WTC11 (cell line): ENCODE results near the gene TANC1. TPM values are rescaled to one million over a fixed set of nuclear protein-coding genes. Genes with fewer than 3 reads are reported as not detected.

Experiments
- ATAC-seq: fragments of 200-7000 bp; cut with Tn5 transposase; 2 replicates; pipeline ENCODE4 v1.10.0; 2021; ENCODE audit warnings: mild to moderate bottlenecking, moderate library complexity
- CTCF ChIA-PET: fragments of 300-600 bp; sonication (Branson Sonifier 250); formaldehyde crosslinking; loops from one replicate; lab custom pipeline; 2021; ENCODE audit warnings: antibody characterized with exemption; lab: Charles Lee
- POLR2A ChIA-PET: fragments of 350-600 bp; sonication (Branson Sonifier 250); formaldehyde crosslinking; loops from one replicate; lab custom pipeline; 2021; ENCODE audit warnings: antibody characterized with exemption; lab: Charles Lee
- DNase-seq: peaks from one replicate; pipeline ENCODE4 v3.0.0; 2021; ENCODE audit warnings: low spot score
- H3K27ac Mint-ChIP-seq: 2 replicates; pipeline ENCODE4 v1.8.0; 2021; ENCODE audit warnings: mixed read lengths
- H3K27me3 Mint-ChIP-seq: 2 replicates; pipeline ENCODE4 v1.8.0; 2021; ENCODE audit warnings: low read depth, mild to moderate bottlenecking, moderate library complexity, mixed read lengths
- H3K36me3 Mint-ChIP-seq: 2 replicates; pipeline ENCODE4 v1.8.0; 2021; ENCODE audit warnings: mixed read lengths
- H3K4me1 Mint-ChIP-seq: 2 replicates; pipeline ENCODE4 v1.8.0; 2022; ENCODE audit warnings: mixed read lengths
- H3K4me3 Mint-ChIP-seq: 2 replicates; pipeline ENCODE4 v1.8.0; 2021; ENCODE audit warnings: mild to moderate bottlenecking, moderate library complexity, mixed read lengths
- H3K9me3 Mint-ChIP-seq: 2 replicates; pipeline ENCODE4 v1.8.0; 2021; ENCODE audit warnings: mixed read lengths
- CBFB ChIP-seq: sonication (generic); formaldehyde crosslinking; IDR thresholded peaks from 2 replicates; pipeline ENCODE4 v1.8.1; 2022; ENCODE audit warnings: mild to moderate bottlenecking, low read depth, missing genetic modification reagents
- FOXK1 ChIP-seq: sonication (generic); formaldehyde crosslinking; IDR thresholded peaks from 2 replicates; pipeline ENCODE4 v1.8.0; 2022; ENCODE audit warnings: mild to moderate bottlenecking, moderate library complexity, missing genetic modification reagents
- GRHL2 ChIP-seq: fragments of 250-450 bp; sonication (Bioruptor Pico); IDR thresholded peaks from 2 replicates; pipeline ENCODE4 v1.8.0; 2022; ENCODE audit warnings: mild to moderate bottlenecking, moderate library complexity; ENCODE audit not compliant: insufficient replicate concordance, severe bottlenecking
- JUN ChIP-seq: sonication (generic); formaldehyde crosslinking; IDR thresholded peaks from 2 replicates; pipeline ENCODE4 v1.8.0; 2023; ENCODE audit warnings: mild to moderate bottlenecking, missing genetic modification reagents
- KAT7 ChIP-seq: sonication (generic); formaldehyde crosslinking; IDR thresholded peaks from 2 replicates; pipeline ENCODE4 v1.8.1; 2023; ENCODE audit warnings: missing genetic modification reagents, mild to moderate bottlenecking, borderline replicate concordance
- MYBL2 ChIP-seq: sonication (generic); formaldehyde crosslinking; IDR thresholded peaks from 2 replicates; pipeline ENCODE4 v1.8.1; 2023; ENCODE audit warnings: mild to moderate bottlenecking, moderate library complexity, missing genetic modification reagents
- NR1H2 ChIP-seq: sonication (generic); formaldehyde crosslinking; IDR thresholded peaks from 2 replicates; pipeline ENCODE4 v1.9.0; 2021; ENCODE audit warnings: mild to moderate bottlenecking, moderate library complexity, missing genetic modification reagents
- NR2C2 ChIP-seq: sonication (generic); formaldehyde crosslinking; IDR thresholded peaks from 2 replicates; pipeline ENCODE4 v1.8.0; 2022; ENCODE audit warnings: mild to moderate bottlenecking, missing genetic modification reagents
- NR3C1 ChIP-seq: sonication (generic); formaldehyde crosslinking; conservative IDR thresholded peaks from 2 replicates; pipeline ENCODE4 v1.8.1; 2023; ENCODE audit warnings: low read depth, mild to moderate bottlenecking, missing genetic modification reagents
- RELA ChIP-seq: sonication (generic); formaldehyde crosslinking; IDR thresholded peaks from 2 replicates; pipeline ENCODE4 v1.8.1; 2022; ENCODE audit warnings: missing genetic modification reagents, mild to moderate bottlenecking, borderline replicate concordance
- TEAD1 ChIP-seq: sonication (generic); formaldehyde crosslinking; IDR thresholded peaks from 2 replicates; pipeline ENCODE4 v1.8.0; 2022; ENCODE audit warnings: mild to moderate bottlenecking, missing genetic modification reagents
- TP53 ChIP-seq: sonication (generic); formaldehyde crosslinking; IDR thresholded peaks from 2 replicates; pipeline ENCODE4 v1.8.1; 2023; ENCODE audit warnings: mild to moderate bottlenecking, missing genetic modification reagents
- ZBTB21 ChIP-seq: sonication (generic); formaldehyde crosslinking; IDR thresholded peaks from 2 replicates; pipeline ENCODE4 v1.8.1; 2023; ENCODE audit warnings: mild to moderate bottlenecking, missing genetic modification reagents, borderline replicate concordance
- ZNF138 ChIP-seq: sonication (generic); formaldehyde crosslinking; conservative IDR thresholded peaks from 2 replicates; pipeline ENCODE4 v1.8.1; 2022; ENCODE audit warnings: mild to moderate bottlenecking, moderate library complexity, missing genetic modification reagents
- total RNA-seq: library from RNA; stranded (reverse); gene quantifications from 3 replicates; pipeline ENCODE4 v1.2.3, GENCODE V29; 2021
- TF ChIP-seq, protein P1 (sequence below): sonication (generic); formaldehyde crosslinking; IDR thresholded peaks from 2 replicates; pipeline ENCODE4 v1.8.0; 2022; ENCODE audit warnings: mild to moderate bottlenecking, missing genetic modification reagents
- TF ChIP-seq, protein P2 (sequence below): sonication (generic); formaldehyde crosslinking; conservative IDR thresholded peaks from 2 replicates; pipeline ENCODE4 v1.8.1; 2022; ENCODE audit warnings: mild to moderate bottlenecking, missing genetic modification reagents
- TF ChIP-seq, protein P3 (sequence below): fragments of 250-450 bp; sonication (Bioruptor Pico); IDR thresholded peaks from 2 replicates; pipeline ENCODE4 v1.9.0; 2021; ENCODE audit warnings: mild to moderate bottlenecking
- TF ChIP-seq, protein P4 (sequence below): sonication (generic); formaldehyde crosslinking; IDR thresholded peaks from 2 replicates; pipeline ENCODE4 v1.8.1; 2023; ENCODE audit warnings: mild to moderate bottlenecking, missing genetic modification reagents, borderline replicate concordance
- TF ChIP-seq, protein P5 (sequence below): sonication (generic); formaldehyde crosslinking; IDR thresholded peaks from 2 replicates; pipeline ENCODE4 v1.8.1; 2022; ENCODE audit warnings: mild to moderate bottlenecking, moderate library complexity, missing genetic modification reagents

The TANC1 gene
- total RNA-seq, 1 experiment from 2014 or later: 11.6 TPM

DNA sequence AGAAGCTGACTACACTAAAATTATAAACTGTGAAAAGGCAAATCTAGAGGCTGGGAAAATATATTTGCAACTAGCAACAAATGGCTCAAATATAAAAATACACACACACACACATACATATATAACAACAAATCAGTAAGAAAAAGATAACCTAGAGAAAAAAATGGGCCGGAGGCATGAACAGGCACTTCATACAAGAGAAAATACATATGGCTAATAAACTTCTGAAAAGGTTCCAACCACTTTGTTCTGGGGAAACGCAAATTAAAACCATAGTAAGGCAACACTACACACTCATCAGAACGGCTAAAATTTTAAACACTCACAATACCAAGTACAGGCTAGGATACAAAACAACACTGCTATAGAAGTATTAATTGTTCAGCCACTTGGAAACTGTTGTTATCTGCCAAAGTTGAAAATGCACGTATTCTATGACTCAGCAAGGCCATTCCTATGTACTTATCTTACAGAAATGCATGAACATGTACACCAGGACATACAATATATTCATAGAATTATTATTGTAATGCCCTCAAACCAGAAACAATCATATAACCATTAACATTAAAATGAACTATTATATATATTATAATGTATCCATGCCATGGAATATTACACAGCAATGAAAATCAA, 302.4 kb downstream of the TANC1 start:
- Mint-ChIP-seq H3K9me3 (no peaks in the 10 kb centered on the region), H3K36me3 (peaks cover 4% of the 10 kb centered on the region), H3K27ac (no peak overlapping the region), H3K4me3 (no peak overlapping the region), H3K4me1 (no peaks in the 10 kb centered on the region), H3K27me3 (no peaks in the 10 kb centered on the region)
- no peak for ATAC-seq
- DNase-seq: no peak
- TF ChIP-seq ZBTB21 (CRISPR knock-in tag) (no peak), NR3C1 (CRISPR knock-in tag) (no peak), NR1H2 (CRISPR knock-in tag) (no peak), CBFB (CRISPR knock-in tag) (no peak), GRHL2 (CRISPR knock-in tag) (no peak), ZNF138 (CRISPR knock-in tag) (no peak), TP53 (CRISPR knock-in tag) (no peak), MYBL2 (CRISPR knock-in tag) (no peak)
- TF ChIP-seq, protein P1, sequence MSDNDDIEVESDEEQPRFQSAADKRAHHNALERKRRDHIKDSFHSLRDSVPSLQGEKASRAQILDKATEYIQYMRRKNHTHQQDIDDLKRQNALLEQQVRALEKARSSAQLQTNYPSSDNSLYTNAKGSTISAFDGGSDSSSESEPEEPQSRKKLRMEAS (CRISPR knock-in tag): no peak
- TF ChIP-seq, protein P2, sequence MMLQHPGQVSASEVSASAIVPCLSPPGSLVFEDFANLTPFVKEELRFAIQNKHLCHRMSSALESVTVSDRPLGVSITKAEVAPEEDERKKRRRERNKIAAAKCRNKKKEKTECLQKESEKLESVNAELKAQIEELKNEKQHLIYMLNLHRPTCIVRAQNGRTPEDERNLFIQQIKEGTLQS (CRISPR knock-in tag): no peak
- TF ChIP-seq, protein P3, sequence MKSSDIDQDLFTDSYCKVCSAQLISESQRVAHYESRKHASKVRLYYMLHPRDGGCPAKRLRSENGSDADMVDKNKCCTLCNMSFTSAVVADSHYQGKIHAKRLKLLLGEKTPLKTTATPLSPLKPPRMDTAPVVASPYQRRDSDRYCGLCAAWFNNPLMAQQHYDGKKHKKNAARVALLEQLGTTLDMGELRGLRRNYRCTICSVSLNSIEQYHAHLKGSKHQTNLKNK: no peak
- POLR2A ChIA-PET: no interaction called here
- CTCF ChIA-PET: no interaction called here

DNA sequence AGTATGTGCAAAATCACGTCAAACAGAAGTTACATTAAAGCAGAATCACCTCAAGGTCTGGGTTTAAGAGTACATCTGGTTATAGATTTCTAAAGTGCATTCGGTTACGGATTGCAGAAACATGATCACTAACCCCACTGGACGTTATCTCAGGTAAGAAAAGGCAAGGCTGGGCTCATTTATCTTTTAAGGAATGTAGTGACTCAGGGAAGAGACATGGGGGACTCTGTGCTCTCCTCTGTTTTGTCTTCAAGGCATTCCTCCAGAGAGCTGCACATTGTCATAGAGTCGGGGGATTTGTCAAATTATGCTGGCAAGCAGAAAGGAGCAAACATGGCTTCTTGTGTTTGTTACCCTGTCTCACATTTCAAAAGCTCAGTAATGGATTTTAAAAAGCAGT, 303.7 kb downstream of the TANC1 start:
- Mint-ChIP-seq H3K4me3 (no peak overlapping the region), H3K36me3 (peaks cover 4% of the 10 kb centered on the region), H3K9me3 (no peaks in the 10 kb centered on the region), H3K27me3 (no peaks in the 10 kb centered on the region), H3K4me1 (no peaks in the 10 kb centered on the region), H3K27ac (no peak overlapping the region; the same call in 1 of the 2 replicates)
- DNase-seq (no peak), ATAC-seq (peak; percentile 51)
- TF ChIP-seq JUN (CRISPR knock-in tag) (no peak), TP53 (CRISPR knock-in tag) (no peak), KAT7 (CRISPR knock-in tag) (no peak), ZBTB21 (CRISPR knock-in tag) (no peak), TEAD1 (no peak), FOXK1 (CRISPR knock-in tag) (no peak), NR2C2 (CRISPR knock-in tag) (no peak), RELA (no peak)
- TF ChIP-seq, protein P3: no peak
- TF ChIP-seq, protein P4, sequence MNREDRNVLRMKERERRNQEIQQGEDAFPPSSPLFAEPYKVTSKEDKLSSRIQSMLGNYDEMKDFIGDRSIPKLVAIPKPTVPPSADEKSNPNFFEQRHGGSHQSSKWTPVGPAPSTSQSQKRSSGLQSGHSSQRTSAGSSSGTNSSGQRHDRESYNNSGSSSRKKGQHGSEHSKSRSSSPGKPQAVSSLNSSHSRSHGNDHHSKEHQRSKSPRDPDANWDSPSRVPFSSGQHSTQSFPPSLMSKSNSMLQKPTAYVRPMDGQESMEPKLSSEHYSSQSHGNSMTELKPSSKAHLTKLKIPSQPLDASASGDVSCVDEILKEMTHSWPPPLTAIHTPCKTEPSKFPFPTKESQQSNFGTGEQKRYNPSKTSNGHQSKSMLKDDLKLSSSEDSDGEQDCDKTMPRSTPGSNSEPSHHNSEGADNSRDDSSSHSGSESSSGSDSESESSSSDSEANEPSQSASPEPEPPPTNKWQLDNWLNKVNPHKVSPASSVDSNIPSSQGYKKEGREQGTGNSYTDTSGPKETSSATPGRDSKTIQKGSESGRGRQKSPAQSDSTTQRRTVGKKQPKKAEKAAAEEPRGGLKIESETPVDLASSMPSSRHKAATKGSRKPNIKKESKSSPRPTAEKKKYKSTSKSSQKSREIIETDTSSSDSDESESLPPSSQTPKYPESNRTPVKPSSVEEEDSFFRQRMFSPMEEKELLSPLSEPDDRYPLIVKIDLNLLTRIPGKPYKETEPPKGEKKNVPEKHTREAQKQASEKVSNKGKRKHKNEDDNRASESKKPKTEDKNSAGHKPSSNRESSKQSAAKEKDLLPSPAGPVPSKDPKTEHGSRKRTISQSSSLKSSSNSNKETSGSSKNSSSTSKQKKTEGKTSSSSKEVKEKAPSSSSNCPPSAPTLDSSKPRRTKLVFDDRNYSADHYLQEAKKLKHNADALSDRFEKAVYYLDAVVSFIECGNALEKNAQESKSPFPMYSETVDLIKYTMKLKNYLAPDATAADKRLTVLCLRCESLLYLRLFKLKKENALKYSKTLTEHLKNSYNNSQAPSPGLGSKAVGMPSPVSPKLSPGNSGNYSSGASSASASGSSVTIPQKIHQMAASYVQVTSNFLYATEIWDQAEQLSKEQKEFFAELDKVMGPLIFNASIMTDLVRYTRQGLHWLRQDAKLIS (CRISPR knock-in tag): no peak
- TF ChIP-seq, protein P5, sequence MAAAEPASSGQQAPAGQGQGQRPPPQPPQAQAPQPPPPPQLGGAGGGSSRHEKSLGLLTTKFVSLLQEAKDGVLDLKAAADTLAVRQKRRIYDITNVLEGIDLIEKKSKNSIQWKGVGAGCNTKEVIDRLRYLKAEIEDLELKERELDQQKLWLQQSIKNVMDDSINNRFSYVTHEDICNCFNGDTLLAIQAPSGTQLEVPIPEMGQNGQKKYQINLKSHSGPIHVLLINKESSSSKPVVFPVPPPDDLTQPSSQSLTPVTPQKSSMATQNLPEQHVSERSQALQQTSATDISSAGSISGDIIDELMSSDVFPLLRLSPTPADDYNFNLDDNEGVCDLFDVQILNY: no peak
- ChIA-PET CTCF (interaction anchor here (0.6 to 0.7 kb wide), 2 partner anchors 345 to 696 kb away, joined by 3 read pairs; no protein-coding TSS in a partner anchor), POLR2A (no interaction called here)
